Endodermal cell (in vitro differentiated cells): Measurements from ENCODE around the gene FGF5. TPM values are rescaled to one million over a fixed set of nuclear protein-coding genes. Genes with fewer than 3 reads are reported as not detected.

Source experiments
- DNase-seq: peaks from one replicate; pipeline ENCODE4 v3.0.0-alpha.2; 2017
- H3K27ac ChIP-seq: 2 replicates; pipeline ENCODE4 v1.5.1; 2013; ENCODE audit warnings: mild to moderate bottlenecking, low read depth, low read length, moderate library complexity
- H3K27me3 ChIP-seq: 2 replicates; pipeline ENCODE4 v1.6.1; 2013; ENCODE audit warnings: mild to moderate bottlenecking, low read length, moderate library complexity; ENCODE audit not compliant: insufficient read depth, control insufficient read depth, poor library complexity, severe bottlenecking
- H3K36me3 ChIP-seq: 2 replicates; pipeline ENCODE4 v1.7.0; 2013; ENCODE audit warnings: mild to moderate bottlenecking, low read length, moderate library complexity; ENCODE audit not compliant: control insufficient read depth, insufficient read depth
- H3K4me1 ChIP-seq: one replicate; pipeline ENCODE4 v1.7.0; 2013; ENCODE audit warnings: low read length; ENCODE audit not compliant: control insufficient read depth, insufficient read depth
- H3K4me3 ChIP-seq: 2 replicates; pipeline ENCODE4 v1.5.1; 2013; ENCODE audit warnings: mild to moderate bottlenecking, low read length, moderate library complexity
- H3K9ac ChIP-seq: 2 replicates; pipeline ENCODE4 v1.6.1; 2013; ENCODE audit warnings: mild to moderate bottlenecking, low read length, moderate library complexity; ENCODE audit not compliant: poor library complexity, severe bottlenecking; ENCODE audit errors: extremely low read depth
- H3K9me3 ChIP-seq: 2 replicates; pipeline ENCODE4 v1.6.1; 2013; ENCODE audit warnings: mild to moderate bottlenecking, low read length, moderate library complexity; ENCODE audit not compliant: control insufficient read depth
- H3K27ac Mint-ChIP-seq: 2 replicates; pipeline ENCODE4 v1.8.0; 2020; ENCODE audit warnings: mixed read lengths
- H3K27me3 Mint-ChIP-seq: 2 replicates; pipeline ENCODE4 v1.8.0; 2021; ENCODE audit warnings: mild to moderate bottlenecking, mixed read lengths; ENCODE audit not compliant: insufficient read depth
- H3K36me3 Mint-ChIP-seq: 2 replicates; pipeline ENCODE4 v1.8.0; 2020; ENCODE audit warnings: low read depth, mixed read lengths
- H3K4me1 Mint-ChIP-seq: 2 replicates; pipeline ENCODE4 v1.8.0; 2020; ENCODE audit warnings: mixed read lengths
- H3K4me3 Mint-ChIP-seq: 2 replicates; pipeline ENCODE4 v1.8.0; 2020; ENCODE audit warnings: mild to moderate bottlenecking, moderate library complexity, mixed read lengths
- H3K9me3 Mint-ChIP-seq: 2 replicates; pipeline ENCODE4 v1.8.0; 2020; ENCODE audit warnings: mild to moderate bottlenecking, mixed read lengths
- CTCF ChIP-seq: fragments of 200-600 bp; sonication (generic); conservative IDR thresholded peaks from 2 replicates; pipeline ENCODE4 v1.5.0; 2021; ENCODE audit warnings: antibody characterized with exemption, mild to moderate bottlenecking
- whole genome bisulfite sequencing, 2 experiments: methylation state at CpG; one replicate each; pipeline versions ENCODE4 v1.1.5 to v1.1.7; 2013; ENCODE audit warnings: missing lambda C conversion rate in 2 of 2, mixed read lengths in 1 of 2; ENCODE audit not compliant: insufficient coverage in 1 of 2, insufficient read length in 1 of 2; 5-methylcytosine and 5-hydroxymethylcytosine counted together
- total RNA-seq, 2 donors: library from RNA; stranded (reverse); fragmentation: NEBNext Ultra II Directional in 1 of 2; extraction: Animal tissue kit (Norgen Biotek cat#: 25700) in 1 of 2; gene quantifications; 2 replicates in 1 of 2; 3 replicates in 1 of 2; pipeline ENCODE4 v1.2.1, GENCODE V29; 2021

Gene FGF5
- total RNA-seq, 2 donors from 2014 or later: 0.49 to 1.6 TPM

- Mint-ChIP-seq H3K27ac (no peak overlapping the region), H3K4me3 (no peak overlapping the region), H3K9me3 (no peaks in the 10 kb centered on the region), H3K36me3 (no peaks in the 10 kb centered on the region), H3K27me3 (peaks cover 4% of the 10 kb centered on the region), H3K4me1 (no peaks in the 10 kb centered on the region)
- DNase-seq: no peak
- no peak for TF ChIP-seq CTCF
- no peak overlapping the region for H3K27ac ChIP-seq
- no peaks in the 10 kb centered on the region for H3K9me3 ChIP-seq
- WGBS, 2 experiments: 90% methylated on average over 1 of the region's 1 CpG; no CpG with 5 or more reads in 1 of the 2 experiments
- peaks cover 26% of the 10 kb centered on the region for H3K27me3 ChIP-seq
- no peaks in the 10 kb centered on the region for H3K36me3 ChIP-seq
- H3K9ac ChIP-seq: no peak overlapping the region
- H3K4me3 ChIP-seq: no peak overlapping the region
- H3K4me1 ChIP-seq: no peaks in the 10 kb centered on the region
These were observed 31.0 kb upstream of the FGF5 start for GRCh38 chr4:80235451-80235850.

DNA sequence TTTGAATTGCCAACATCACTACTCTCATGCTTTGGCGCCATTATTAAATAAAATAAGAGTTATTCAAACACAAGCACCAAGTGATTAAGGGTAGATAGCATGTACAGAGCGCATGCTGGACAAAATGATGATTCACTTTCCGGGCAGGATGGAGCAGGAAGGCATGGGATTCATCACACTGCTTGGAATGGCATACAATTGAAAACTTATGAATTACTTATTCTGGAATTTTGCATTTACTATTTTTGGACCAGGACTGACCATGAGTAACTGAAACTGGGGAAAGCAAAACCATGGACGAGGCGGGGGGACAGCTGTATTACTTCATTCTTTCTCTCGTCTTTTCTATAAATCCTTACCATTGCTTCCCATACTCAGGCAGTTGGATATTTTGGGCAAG, 28.5 kb upstream of the FGF5 start:
- no peaks in the 10 kb centered on the region for H3K9me3 Mint-ChIP-seq
- no peaks in the 10 kb centered on the region for H3K36me3 Mint-ChIP-seq
- H3K36me3 ChIP-seq: no peaks in the 10 kb centered on the region
- no peak for DNase-seq
- no peak for TF ChIP-seq CTCF
- H3K27me3 ChIP-seq: peaks cover 39% of the 10 kb centered on the region
- no peak overlapping the region for H3K27ac ChIP-seq
- H3K9ac ChIP-seq: no peak overlapping the region
- 86 to 93% methylated on average over 4 to 6 of the region's 6 CpGs for WGBS, 2 experiments
- H3K4me3 Mint-ChIP-seq: no peak overlapping the region
- no peaks in the 10 kb centered on the region for H3K4me1 ChIP-seq
- no peak overlapping the region for H3K27ac Mint-ChIP-seq
- H3K4me1 Mint-ChIP-seq: no peaks in the 10 kb centered on the region
- peaks cover 2% of the 10 kb centered on the region for H3K27me3 Mint-ChIP-seq
- H3K9me3 ChIP-seq: no peaks in the 10 kb centered on the region
- no peak overlapping the region for H3K4me3 ChIP-seq

GRCh38 chr4:80239480-80240150, 26.8 kb upstream of the FGF5 start:
- H3K4me1 ChIP-seq: no peaks in the 10 kb centered on the region
- no peaks in the 10 kb centered on the region for H3K36me3 ChIP-seq
- H3K9me3 Mint-ChIP-seq: no peaks in the 10 kb centered on the region
- 96 to 100% methylated on average over 3 of the region's 3 CpGs for WGBS, 2 experiments
- no peak for TF ChIP-seq CTCF
- no peak overlapping the region for H3K4me3 Mint-ChIP-seq
- no peak overlapping the region for H3K27ac ChIP-seq
- no peak overlapping the region for H3K9ac ChIP-seq
- no peak for DNase-seq
- H3K27me3 Mint-ChIP-seq: peaks cover 8% of the 10 kb centered on the region
- no peak overlapping the region for H3K4me3 ChIP-seq
- H3K9me3 ChIP-seq: no peaks in the 10 kb centered on the region
- H3K27me3 ChIP-seq: peaks cover 47% of the 10 kb centered on the region
- H3K27ac Mint-ChIP-seq: no peak overlapping the region
- no peaks in the 10 kb centered on the region for H3K36me3 Mint-ChIP-seq
- no peaks in the 10 kb centered on the region for H3K4me1 Mint-ChIP-seq
